HG03196 (cell line): ENCODE measurements around the gene GLE1.
"Not testable (repeated sequence)": the region's sequence is repeated elsewhere in the genome, so short reads cannot be mapped to it uniquely, and the experiment has no call there.

Experiments used
- ATAC-seq: cut with Tn5 transposase; IDR thresholded peaks from one replicate; pipeline ENCODE4 v1.9.1; 2021; ENCODE audit not compliant: unreplicated experiment

The GLE1 gene

DNA sequence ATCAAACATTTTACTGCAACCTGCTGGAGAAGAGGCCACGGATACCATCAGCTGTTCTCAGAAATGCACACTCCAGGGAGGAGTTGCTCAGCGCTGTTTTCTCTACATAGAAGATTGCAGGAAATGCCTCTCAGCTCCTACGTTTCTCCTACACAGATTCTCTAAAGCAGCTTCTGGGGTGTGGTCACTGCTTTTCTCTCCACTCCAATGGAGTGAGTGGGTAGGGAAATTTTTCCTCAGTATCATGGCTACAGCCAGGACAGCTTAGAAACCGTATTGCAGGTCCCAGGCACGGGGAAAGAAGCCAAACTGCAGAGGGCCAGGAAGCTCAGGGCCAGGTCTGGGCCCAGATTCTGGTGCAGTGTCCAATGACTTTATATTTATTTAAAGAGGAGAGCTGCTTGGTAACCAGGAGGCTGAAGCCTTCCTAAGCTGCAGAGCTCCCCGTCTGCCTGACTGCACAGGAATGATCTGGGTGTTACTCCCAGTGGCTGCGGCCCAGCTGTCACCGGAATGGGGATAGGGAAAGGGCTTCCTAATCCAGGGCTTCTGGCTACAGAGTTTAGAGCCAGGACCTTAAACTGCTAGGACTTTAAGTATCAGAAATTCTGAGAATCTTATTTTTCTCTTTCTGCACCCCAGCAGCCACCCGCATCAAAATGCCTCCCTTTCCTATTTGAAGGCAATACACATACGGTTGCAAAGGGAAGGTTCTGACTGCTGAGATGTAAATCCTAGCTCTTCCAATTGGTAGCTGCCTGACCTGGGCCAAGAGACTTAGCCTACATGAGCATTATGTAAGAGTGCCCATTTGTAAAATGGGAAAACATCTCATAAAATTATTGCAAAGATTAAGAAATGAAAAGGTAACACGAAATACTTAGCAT, 46.5 kb downstream of the GLE1 start:
- no peak for ATAC-seq

DNA sequence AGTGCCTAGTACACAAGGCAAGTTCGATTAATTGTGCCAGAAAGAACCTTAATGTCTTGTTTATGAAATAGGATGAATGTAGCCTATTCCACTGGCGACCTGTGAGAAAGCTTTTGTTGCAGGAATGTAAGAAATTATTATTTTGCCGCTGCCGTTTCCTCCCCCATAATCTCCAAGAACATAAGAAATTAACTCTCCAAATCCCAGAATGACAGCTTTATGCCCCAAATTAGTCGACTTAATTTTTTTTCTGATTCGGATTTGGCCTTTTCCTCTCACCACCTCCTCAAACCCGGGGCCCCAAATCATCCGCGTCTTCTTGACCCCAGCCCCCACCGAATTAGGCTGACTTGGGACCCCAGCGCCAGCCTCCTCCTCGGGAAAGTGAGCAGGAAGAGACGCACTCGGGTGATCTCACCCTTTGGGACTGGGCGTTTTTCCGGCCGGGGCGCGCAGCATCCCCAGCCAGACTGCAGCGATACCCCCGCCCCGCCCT, 47.2 kb downstream of the GLE1 start:
- peak; percentile 31 for ATAC-seq

DNA sequence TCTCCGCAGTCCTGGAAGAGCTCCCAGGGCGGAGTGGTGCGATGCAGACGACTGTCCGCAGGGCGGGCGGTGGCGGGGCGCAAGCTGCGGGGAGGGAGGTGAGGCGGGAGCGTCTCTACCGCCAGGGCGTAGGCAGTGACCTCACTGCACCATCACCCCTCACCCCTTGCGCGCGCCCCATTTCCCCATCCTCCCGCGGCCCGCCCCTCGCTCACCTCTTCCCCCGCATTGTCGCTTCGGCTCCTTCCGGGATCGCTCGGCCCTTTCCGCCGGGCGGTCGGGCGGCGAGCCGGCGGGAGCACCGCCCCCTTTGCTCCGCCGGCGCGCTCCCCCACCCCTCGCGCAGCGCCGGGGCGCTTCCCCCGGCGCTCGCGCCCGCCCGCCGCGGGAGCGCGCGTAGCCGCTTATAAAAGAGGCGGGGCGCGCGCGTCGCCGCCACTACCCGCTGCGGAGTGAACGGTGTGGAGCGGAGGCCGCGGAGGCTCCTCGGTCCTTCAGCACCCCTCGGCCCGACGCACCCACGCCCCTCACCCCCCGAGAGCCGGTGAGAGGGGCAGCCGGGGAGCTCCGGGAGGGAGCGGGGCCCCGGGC, 47.7 kb downstream of the GLE1 start, which contains the start of gene SPTAN1:
TSS of gene SPTAN1 (plus strand) at position 435 of the 591 bp plus-strand sequence. CDS start 14,154 bp downstream, outside the sequence.
- ATAC-seq = peak; percentile 72

DNA sequence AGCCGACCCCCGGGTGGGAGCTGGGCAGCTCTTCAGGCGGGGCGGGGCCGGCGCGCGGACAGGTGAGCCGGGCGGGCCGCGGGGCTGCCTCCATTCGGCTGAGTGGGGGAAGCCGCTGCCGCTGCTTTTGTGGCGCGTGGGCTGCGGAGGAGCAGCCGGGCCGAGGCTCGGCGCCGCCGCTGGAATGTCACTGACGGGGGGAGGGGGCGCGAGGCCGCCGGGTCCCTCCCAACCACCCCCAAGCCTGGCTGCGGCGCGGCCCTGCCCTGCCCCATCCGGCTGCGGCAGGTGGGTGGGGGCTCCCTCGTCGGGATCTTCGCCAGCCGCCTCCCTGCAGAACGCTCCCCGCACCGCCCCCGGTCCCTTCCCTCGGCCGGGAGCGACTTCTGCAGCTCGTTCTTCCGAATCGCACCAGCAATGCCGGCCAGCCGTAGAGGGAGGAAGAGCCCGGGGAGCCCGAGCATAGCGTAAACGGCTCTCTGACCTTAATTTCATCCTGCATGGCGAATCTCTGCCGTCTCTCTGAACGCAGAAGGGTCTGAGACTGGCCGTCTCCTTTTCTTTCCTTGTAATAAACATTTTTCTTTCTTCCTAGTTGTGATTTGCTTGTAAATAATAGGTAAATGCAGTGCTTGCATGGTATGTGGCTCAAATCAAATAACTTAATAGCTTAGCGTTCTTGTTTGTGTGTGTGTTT, 48.4 kb downstream of the GLE1 start:
- ATAC-seq = peak; percentile 31

DNA sequence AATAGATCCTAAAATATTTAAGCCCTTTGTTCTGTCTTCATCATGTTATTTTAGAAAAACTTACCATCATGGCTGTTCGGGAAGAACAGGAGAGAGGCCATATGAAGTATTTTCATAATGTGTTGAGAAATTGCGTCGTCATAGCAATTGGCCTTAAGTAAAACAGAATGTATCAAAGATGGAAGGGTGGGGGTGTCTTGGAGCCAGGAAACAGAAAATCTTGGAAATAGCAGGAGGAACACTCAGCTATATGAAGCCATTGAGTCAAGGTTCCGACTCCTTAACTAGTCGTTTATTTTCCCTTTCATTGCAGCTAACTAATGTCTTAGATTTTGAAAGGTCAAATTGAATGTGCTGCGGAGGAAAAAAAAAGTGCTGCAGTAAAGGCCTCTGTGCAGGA, 49.2 kb downstream of the GLE1 start:
- ATAC-seq = no peak

DNA sequence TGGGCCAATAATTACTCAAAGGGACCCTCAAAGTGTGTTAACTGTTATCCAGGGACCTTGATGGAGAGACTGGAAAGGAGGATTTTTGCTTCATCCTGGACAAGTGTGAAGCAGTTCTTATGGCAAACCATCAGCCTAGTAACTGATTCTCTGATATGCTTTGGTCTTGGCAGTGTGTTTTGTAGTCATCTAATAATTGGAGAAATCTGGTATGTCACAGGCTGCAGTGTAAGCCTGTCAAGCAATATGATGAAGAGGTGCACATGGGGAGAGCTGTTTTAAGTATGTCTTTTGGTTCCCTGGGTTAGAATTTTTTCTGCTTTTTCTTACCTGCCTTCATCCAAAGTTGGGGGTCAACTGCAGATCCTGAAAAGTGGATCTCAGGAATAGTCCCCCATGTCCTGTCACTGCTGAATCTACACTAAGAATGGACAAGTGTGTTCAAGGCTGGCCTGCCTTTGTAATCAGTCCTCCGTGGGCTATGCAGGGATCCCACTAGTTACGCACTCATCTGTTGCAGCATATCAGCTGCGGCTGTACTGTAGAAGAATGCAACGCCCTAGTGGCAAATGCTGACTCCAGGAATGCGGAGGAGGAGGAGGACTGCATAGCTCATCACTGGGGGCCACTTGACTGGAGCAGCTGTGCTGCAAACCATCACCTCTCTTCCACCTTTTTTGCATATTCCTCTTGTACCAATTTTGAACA, 49.8 kb downstream of the GLE1 start:
- no peak for ATAC-seq

DNA sequence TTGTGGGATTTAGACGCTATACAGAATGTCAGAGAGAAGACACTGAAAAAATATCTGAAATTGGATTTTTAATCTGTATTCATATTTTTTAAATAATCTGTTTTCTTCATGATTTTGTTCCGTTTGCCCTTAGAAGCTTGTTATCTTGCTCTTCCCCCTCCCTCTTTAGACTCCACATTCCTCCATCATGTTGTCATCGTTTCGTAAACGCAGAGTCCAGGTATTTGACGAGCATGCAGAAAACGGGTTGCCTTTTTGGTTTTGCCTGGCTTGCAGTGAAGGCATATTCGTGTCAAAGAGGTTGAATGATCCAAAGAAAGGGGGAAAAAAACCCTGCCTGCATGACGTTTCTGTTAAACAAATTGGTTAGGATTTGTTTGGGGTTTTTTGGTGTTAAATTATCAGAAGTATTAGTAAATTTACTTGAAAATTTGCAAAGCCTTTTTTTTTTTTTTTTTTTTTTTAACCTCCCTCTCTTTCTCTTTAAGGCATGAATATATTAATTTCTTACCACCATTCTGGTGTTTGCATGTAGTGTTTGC, 50.7 kb downstream of the GLE1 start:
- ATAC-seq = no peak

DNA sequence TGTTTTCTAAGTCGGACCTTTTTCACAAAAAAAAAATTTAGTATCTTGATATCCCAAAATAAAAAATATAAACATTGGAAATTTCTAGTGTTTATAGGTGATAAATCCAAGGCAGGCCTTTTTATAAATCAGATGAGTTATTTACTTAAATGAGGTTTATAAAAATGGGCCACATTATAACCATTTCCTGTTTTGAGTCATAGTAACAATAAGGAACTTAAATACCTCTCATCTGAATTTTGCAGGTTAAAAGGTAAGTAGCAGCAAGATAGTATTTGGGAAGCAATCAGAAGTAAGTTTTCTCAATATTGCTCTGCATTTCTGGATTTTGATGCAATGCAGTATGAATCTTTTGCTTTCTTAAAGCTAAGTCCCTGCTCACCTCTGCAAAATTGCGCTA, 51.8 kb downstream of the GLE1 start:
- ATAC-seq = no peak

DNA sequence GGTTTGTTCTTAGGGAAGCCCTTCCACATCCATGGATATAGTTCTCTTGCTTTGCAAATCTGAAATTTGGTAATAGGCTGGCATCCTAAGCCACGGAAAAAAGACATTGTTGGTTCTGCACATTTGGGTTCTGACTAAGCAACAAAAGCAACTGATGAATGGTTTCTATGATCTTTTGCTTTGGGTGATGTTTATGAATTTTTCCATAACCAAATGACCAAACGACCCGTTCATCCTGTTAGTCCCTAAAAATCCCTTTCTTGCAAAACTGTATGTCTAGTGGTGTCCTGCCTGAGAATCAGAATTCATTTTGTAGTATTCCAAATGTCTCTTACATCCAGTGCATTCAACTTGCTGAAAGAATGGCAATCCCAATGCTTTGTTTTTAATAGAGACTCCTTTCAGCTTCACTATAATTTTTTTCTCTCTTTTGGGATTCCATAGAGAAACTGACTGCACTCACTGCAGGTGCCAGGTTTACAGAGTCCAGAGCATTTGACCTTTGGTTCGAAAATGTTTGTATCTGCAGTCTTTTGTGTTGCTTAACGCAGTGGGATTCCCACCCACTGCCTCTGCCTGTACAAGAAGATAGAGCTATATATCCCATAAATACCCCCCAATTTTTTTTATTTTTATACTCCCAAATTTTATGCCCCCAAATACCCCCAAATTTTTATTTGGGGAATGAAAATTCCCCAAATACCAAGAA, 52.6 kb downstream of the GLE1 start:
- no peak for ATAC-seq

DNA sequence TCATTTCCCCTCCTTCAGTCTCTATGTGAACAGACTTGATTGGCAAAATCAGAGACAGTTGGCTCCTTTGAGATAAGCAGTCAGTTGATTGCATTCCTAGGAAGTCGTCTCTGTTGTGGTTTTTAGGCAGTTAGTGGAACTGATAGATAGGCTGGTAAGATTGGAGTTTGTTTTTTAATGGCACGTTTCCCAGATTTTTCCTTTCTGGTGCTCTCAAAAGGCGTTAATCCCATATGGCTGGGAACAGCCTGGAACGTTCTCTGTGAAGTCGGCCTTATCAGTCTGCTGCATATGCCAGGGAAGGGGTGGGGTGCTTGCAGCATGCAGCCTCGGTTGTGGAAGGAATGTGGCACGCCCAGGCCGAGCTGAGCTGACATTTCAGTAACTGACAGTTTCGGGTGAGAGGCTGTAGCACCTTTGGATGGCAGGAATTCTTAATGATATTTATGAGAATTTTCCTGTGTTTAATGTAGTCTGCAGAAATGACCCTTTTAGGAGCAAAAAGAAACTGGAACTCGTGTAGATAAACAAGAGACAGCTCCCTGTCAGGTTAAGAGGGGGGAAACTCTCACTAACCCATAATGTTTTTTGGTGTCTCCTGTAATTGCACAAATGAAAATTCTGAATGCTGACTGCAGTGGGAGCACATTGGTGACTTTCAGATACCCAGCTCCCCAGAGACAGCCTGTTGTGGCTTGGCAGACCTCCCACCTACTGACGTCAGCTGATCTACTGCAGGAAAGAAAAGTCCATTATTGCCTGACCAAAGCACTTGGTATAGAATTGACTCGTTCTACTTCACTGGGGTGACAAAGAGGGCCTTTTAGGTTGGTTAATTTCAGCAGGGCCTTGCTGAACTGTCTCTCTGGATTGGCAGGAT, 54.2 kb downstream of the GLE1 start:
- peak; percentile 77 for ATAC-seq

DNA sequence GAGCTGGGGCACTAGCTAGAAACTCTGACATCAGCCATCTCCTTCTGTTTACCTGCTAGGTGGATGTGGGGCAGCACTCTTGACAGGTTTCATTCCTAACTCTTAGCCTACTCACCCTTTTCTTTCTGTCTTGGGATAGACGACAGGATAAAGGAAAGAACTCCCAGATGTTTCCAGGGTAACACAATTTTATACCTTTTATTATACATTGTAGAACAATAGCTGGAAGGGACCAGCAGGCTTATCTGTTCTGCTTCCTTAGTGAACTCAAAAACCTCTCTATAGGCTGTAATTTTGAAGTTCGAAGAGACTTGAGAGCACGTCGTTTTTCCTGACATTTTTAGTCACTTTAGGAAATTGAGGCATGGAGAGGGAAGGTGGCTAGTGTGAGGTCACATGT, 61.1 kb downstream of the GLE1 start:
- no peak for ATAC-seq

DNA sequence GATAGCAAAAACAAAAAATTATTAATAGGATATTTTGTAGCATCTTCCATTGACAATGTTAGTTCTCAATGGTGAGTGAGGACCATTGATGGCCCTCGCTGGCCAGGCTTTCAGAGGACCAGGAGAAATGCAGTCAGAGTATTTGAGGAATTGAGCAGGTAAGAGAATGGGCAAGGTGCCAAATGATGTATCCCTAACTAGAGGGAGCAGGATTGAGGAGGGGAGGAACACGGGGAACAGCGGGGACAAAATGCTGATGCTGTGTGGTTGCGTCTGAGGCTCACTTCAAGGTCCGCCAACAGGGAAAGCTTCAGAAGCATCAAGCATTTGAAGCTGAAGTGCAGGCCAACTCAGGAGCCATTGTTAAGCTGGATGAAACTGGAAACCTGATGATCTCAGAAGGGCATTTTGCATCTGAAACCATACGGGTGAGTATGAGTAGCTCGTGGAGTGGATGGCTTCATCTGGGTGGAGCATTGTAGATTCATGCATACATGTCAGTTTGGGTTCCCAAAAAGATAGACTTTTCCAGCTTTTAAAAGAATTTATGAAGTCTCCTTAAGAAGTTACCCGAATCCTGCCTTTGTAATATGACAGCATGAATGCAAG, 64.1 kb downstream of the GLE1 start:
- no peak for ATAC-seq

DNA sequence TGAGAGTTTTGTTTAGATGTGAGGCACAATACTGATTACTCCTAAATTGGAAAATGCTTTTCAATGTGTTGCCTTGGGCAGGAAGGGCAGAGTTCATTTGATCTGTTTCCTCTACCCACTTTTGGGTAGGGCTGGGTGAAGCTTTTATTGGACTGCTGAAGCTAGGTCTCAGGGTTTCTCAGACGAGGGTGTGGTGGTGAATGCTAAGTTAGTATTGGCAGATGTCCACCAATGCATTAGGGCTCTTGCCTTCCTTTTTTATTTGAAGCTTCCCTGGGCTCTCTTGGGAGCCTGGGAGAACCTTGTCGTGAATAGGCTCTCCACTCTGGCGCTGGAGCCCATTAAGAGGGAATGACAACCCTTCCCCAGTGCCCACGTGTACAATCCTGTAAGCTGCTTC, 71.0 kb downstream of the GLE1 start:
- ATAC-seq = no peak

DNA sequence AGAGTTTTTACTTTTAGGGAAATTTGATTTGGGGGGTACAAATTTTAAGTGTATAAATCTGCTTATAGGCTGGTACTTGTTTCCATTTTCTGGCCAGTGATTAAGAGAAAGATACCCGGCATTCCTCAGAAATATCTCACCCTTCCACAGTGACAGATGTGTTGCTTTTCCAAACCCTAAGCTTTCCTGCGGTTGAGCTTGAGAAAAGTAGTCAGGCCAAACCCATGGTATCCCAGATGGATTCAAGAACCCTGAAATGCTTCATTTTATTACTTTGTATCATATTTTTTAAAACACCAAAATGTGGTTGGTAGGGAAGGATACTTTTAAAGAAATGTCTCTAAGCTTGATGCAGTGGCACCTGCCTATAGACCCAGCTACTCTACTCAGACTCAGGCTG, 71.4 kb downstream of the GLE1 start:
- ATAC-seq = no peak

DNA sequence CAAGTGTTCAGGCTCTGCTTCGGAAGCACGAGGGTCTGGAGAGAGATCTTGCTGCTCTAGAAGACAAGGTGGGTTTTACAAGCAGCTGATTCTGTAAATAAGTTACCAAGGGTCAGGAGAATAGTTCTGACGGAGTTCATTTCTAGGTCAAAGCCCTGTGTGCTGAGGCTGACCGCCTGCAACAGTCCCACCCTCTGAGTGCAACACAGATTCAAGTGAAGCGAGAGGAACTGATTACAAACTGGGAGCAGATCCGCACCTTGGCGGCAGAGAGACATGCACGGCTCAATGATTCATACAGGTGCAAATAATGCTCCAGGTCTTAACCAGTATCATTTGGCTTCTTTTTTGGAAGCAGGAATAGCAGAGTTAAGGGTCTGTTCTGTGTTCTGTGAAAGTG, 72.7 kb downstream of the GLE1 start:
- ATAC-seq = no peak

DNA sequence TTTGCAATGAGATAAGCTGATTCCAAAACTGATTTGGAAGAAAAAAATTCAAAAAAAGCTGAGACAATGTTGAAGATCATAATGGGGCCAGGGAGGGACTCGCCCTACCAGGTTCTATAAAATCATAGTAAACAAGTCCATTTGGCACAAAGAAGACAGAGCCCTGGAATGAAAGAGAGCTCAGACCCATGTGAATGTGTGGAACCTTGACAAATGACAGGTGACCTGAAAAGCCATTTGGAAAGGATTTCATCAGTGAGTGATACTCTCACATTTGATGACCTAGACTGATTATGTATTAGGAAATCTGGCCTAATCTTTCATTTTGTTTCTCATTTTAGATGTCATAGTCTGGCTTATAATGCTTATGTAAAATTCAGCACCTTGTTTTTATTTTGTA, 74.7 kb downstream of the GLE1 start:
- no peak for ATAC-seq

DNA sequence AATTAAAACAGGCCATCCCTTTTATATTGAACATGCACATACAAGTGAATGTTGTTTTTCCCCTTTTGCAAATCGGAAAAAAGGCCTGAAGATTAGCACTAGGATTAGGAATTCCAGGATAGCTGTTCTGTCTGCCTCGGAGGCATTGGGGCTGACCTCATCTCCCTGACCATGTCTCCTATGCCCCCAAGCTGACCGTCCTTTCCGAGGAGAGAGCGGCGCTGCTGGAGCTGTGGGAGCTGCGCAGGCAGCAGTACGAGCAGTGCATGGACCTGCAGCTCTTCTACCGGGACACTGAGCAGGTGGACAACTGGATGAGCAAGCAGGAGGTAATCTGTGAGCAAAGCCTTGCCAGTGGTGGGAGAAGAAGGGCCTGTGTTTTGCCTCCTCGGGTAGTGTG, 76.2 kb downstream of the GLE1 start:
- ATAC-seq = no peak

DNA sequence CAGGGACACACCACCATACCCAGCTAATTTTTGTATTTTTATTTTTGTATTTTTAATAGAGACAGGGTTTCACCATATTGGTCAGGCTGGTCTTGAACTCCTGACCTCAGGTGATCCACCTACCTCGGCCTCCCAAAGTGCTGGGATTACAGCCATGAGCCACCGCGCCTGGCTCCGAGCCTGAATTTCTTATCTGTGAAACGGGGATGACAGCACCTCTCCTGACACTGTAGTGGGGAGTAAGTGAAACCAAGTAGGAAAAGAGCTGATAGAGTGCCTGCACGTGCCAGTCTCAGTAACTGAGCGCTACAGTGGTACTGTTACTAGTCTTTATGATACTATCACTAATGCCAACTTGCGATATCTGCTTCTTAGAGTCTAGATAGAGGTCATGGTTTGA, 80.6 kb downstream of the GLE1 start:
- ATAC-seq = not testable (repeated sequence)

DNA sequence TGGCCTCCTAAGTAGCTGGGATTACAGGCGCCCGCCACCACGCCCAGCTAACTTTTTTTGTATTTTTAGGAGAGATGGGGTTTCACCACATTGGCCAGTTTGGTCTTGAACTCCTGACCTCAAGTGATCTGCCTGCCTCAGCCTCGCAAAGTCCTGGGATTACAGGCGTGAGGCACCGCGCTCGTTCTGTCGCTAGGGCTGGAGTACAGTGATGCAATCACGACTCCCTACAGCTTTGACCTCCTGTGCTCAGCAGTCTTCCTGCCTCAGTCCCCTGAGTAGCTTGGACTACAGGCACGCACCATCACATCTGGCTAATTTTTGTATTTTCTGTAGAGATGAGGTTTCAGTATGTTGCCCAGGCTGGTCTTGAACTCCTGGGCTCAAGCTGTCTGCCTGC, 82.4 kb downstream of the GLE1 start:
- not testable (repeated sequence) for ATAC-seq
